SU-DHL-6 (cell line): ENCODE measurements around the gene SLC27A6.

Experiments used
- H2AFZ ChIP-seq: fragments of 200-600 bp; sonication (generic); 2 replicates; pipeline ENCODE4 v1.6.1; 2014; ENCODE audit warnings: low read depth, mild to moderate bottlenecking, moderate library complexity, mixed read lengths, antibody characterized with exemption, low read length; ENCODE audit not compliant: severe bottlenecking
- H3F3A ChIP-seq: fragments of 200-600 bp; shearing (Covaris generic); 2 replicates; pipeline ENCODE4 v1.6.0; 2016; ENCODE audit warnings: antibody characterized with exemption, mild to moderate bottlenecking; ENCODE audit not compliant: insufficient read depth
- H3K27ac ChIP-seq: fragments of 200-600 bp; sonication (generic); 2 replicates; pipeline ENCODE4 v1.5.1; 2016; ENCODE audit warnings: low read depth, mild to moderate bottlenecking, low read length, moderate library complexity, mixed read lengths
- H3K27me3 ChIP-seq: fragments of 200-600 bp; sonication (generic), shearing (Covaris generic); 2 replicates; pipeline ENCODE4 v1.6.0; 2014; ENCODE audit warnings: mild to moderate bottlenecking, low read length
- H3K36me3 ChIP-seq: fragments of 200-600 bp; sonication (generic); 2 replicates; pipeline ENCODE4 v1.6.1; 2014; ENCODE audit warnings: mild to moderate bottlenecking, low read length, mixed read lengths
- H3K4me2 ChIP-seq: fragments of 300-600, 200-600 bp; shearing (Covaris generic), sonication (generic); 2 replicates; pipeline ENCODE4 v1.6.0; 2014; ENCODE audit warnings: low read length, low read depth, mild to moderate bottlenecking; ENCODE audit not compliant: poor library complexity, severe bottlenecking
- H3K4me3 ChIP-seq: fragments of 200-600 bp; sonication (generic); 2 replicates; pipeline ENCODE4 v1.5.1; 2014; ENCODE audit warnings: antibody characterized with exemption, low read length, mild to moderate bottlenecking, mixed read lengths; ENCODE audit not compliant: insufficient read depth, poor library complexity, severe bottlenecking
- H3K79me2 ChIP-seq: fragments of 200-600 bp; sonication (generic); 2 replicates; pipeline ENCODE4 v1.6.1; 2014; ENCODE audit warnings: mild to moderate bottlenecking, low read length, moderate library complexity; ENCODE audit not compliant: insufficient read depth
- H3K9ac ChIP-seq: fragments of 200-600 bp; sonication (generic); 2 replicates; pipeline ENCODE4 v1.7.0; 2014; ENCODE audit warnings: mild to moderate bottlenecking, low read length
- H3K9me2 ChIP-seq: fragments of 200-600 bp; sonication (generic); replicated peaks from 2 replicates; pipeline ENCODE4 v1.6.1; 2014; ENCODE audit warnings: low read length; ENCODE audit not compliant: insufficient read depth
- H3K9me3 ChIP-seq: fragments of 200-600 bp; sonication (generic); 2 replicates; pipeline ENCODE4 v1.6.1; 2014; ENCODE audit warnings: low read length, mixed read lengths; ENCODE audit not compliant: insufficient read depth
- H4K20me1 ChIP-seq: fragments of 200-600 bp; sonication (generic); 2 replicates; pipeline ENCODE4 v1.6.1; 2014; ENCODE audit warnings: low read depth, mild to moderate bottlenecking, antibody characterized with exemption, low read length, moderate library complexity, mixed read lengths
- CTCF ChIP-seq: fragments of 200-600 bp; sonication (generic); IDR thresholded peaks from one replicate; pipeline ENCODE4 v1.5.1; 2017; ENCODE audit warnings: antibody characterized with exemption, mild to moderate bottlenecking, low read length, moderate library complexity; ENCODE audit not compliant: insufficient read depth, poor library complexity, severe bottlenecking
- EZH2phosphoT487 ChIP-seq: fragments of 200-600 bp; sonication (generic), shearing (Covaris generic); conservative IDR thresholded peaks from 2 replicates; pipeline ENCODE4 v1.6.1; 2018; ENCODE audit warnings: mild to moderate bottlenecking, antibody characterized with exemption, low read length, moderate library complexity, mixed read lengths

SLC27A6 gene

GRCh38 chr5:128965011-128965637 lies at the start of gene SLC27A6:
Gene SLC27A6 (plus strand): TSS chr5:128965488. CDS start chr5:128966138, 650 bp downstream.
- H3K9ac ChIP-seq: no peak within 1 kb of the TSS
- TF ChIP-seq EZH2phosphoT487 (no peak), CTCF (no peak)
- no peak within 1 kb of the TSS for H3K4me3 ChIP-seq
- no peaks in the 10 kb centered on the region for H3F3A ChIP-seq
- H3K79me2 ChIP-seq: no peaks in the 10 kb centered on the region
- no peaks in the 10 kb centered on the region for H4K20me1 ChIP-seq
- H3K27ac ChIP-seq: no peak within 1 kb of the TSS
- H3K4me2 ChIP-seq: no peak within 1 kb of the TSS
- no peaks in the 10 kb centered on the region for H3K27me3 ChIP-seq
- no peaks in the 10 kb centered on the region for H3K9me2 ChIP-seq
- no peak within 1 kb of the TSS for H2AFZ ChIP-seq
- no peaks in the 10 kb centered on the region for H3K9me3 ChIP-seq
- no peaks in the 10 kb centered on the region for H3K36me3 ChIP-seq

- Histone ChIP-seq H4K20me1 (no peaks in the 10 kb centered on the region), H2AFZ (no peak overlapping the region), H3K27ac (no peak overlapping the region), H3K4me2 (no peak overlapping the region), H3K27me3 (no peaks in the 10 kb centered on the region), H3K9me2 (no peaks in the 10 kb centered on the region), H3K36me3 (no peaks in the 10 kb centered on the region), H3K9me3 (no peaks in the 10 kb centered on the region), H3K4me3 (no peak overlapping the region), H3F3A (no peaks in the 10 kb centered on the region), H3K9ac (no peak overlapping the region), H3K79me2 (no peaks in the 10 kb centered on the region)
- TF ChIP-seq CTCF (no peak), EZH2phosphoT487 (no peak)
Measured at GRCh38 chr5:128919542-128919941, 45.7 kb upstream of the SLC27A6 start.

- H2AFZ ChIP-seq: no peak overlapping the region
- no peaks in the 10 kb centered on the region for H3K79me2 ChIP-seq
- no peak overlapping the region for H3K4me3 ChIP-seq
- TF ChIP-seq CTCF: no peak
- no peak for TF ChIP-seq EZH2phosphoT487
- H3K36me3 ChIP-seq: no peaks in the 10 kb centered on the region
- no peaks in the 10 kb centered on the region for H3K9me2 ChIP-seq
- H3K27ac ChIP-seq: no peak overlapping the region
- no peak overlapping the region for H3K4me2 ChIP-seq
- no peaks in the 10 kb centered on the region for H3K27me3 ChIP-seq
- H3K9ac ChIP-seq: no peak overlapping the region
- H3K9me3 ChIP-seq: no peaks in the 10 kb centered on the region
- no peaks in the 10 kb centered on the region for H4K20me1 ChIP-seq
- no peaks in the 10 kb centered on the region for H3F3A ChIP-seq
Measured at GRCh38 chr5:128920345-128921215, 44.7 kb upstream of the SLC27A6 start.
